DMS53 treated with DMSO at 0.1 percent for 48 hours (cell line): Measurements from ENCODE around the gene TTC7B.

Source experiments
- DNase-seq: peaks from one replicate; lab custom pipeline; 2025; ENCODE audit not compliant: unreplicated experiment; lab: John Stamatoyannopoulos, UW

TTC7B gene

DNA sequence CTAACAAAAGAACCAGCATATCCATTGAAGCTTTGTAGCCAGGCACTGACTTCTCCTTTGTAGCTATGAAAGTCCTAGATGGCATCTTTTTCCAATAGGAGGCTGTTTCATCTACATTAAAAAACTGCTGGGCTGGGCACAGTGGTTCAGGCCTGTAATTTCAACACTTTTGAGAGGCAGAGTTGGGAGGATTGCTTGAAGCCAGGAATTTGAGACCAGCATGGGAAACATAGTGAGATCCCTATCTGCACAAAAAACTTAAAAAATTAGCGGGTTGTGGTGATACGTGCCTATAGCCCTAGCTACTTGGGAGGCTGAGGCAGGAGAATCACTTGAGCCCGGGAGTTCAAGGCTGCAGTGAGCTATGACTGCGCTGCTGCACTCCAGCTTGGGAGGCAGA lies 251.7 kb downstream of the TTC7B start:
- DNase-seq = no peak

DNA sequence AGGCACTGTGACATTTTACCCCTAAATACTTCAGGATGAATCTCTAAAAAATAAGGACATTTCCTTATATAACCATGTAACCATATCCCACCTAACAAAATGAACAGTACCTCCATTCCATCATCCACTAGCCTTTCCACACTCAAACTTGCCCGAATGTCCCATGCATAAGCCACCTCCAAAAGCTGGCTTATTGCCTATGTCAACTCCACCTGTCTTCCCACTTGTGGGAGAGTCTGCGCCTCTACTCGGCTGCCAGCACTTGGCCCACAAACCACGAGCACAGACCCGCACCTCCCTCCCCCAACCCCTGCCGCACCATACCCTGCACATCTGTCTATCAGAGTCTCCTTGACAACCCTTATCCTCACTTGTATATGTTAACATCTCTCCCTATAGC lies 253.6 kb downstream of the TTC7B start:
- DNase-seq = no peak

DNA sequence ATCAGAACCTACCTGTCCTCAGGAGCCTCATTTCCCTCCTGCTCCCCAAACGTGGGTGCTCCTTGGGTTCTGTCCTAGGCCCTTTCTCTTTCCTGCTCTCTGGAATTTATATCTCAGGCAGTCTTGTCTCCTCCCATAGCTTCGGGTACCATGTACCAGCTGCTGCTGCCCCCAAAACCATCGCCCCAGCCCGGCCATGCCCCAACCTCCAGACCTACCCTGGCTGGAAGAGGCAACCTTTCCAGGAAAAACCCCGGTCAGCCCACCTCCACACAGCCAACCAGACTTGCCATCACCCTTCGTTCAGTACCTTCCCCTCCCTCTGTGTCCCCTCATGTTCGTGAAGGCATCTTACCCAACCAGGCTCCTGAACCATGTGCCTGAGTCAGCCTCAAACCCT lies 254.3 kb downstream of the TTC7B start:
- no peak for DNase-seq

DNA sequence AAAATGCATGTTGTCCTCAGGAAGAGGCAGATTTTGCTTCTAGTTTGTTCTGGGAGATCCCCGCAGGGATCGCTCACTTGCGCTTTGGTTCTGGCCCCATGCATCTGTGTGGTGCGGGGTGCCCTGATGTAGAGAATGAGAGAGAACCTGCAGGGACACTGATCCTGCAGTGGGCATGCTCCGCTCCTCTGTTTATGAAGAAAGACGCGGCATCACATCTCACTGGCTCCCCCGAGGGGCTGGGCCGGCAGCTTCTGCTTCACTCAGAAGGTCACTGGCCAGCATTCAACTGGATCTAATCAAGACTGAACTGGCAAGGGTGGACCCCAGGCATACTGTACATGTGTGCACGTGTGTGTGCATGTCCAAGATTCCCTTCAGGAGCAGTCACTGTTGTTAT lies 255.2 kb downstream of the TTC7B start:
- no peak for DNase-seq

DNA sequence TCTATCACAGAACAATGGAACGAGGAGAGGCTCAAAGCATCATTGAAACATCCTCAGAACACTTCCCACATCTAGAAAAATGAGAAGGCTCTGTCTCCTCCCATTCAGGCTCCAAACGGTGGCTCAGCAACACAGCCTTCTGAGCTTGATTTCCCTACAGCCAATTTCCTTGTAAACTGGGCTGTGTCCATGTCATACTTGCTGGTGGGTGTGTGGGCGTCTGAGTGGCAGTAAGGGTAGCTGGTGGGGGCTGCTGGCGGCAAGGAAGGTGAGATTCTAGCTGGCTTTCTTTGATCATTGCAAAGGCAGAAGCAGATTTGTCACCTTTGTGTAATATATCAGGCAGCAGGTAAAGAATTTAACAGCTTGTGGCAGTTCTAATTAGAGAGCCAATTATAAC lies 255.7 kb downstream of the TTC7B start:
- no peak for DNase-seq

DNA sequence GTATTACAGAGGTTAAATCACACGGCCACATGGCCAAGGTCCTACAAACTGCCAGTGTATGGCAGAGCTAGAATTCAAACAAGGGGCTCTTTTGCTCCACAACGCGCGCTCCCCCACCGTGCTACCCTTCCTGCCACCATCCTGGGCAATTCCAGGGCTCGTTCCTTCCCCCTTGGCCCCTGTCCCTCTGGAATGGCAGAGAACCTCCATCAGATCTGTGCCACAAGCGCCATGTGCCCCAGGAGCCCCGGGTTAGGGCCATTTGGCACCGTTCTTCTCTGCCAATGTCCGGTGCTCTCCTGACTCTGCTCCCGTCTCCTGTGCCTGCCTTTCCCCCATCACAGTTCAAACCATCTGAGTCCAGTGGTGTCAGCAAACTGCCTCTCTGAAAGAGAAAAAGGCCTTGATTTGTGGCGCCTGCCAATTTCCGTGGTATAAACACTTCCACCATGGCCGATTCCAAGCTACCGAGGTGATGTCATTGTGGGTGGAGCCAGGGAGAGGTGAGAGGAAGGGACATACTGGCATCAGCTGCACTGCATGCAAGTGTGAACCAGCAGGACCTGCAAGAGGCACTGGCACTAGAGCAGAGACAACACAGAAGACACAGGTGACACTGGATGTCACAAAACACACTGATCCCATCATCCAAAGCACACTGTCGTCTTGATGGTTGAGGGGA lies 256.3 kb downstream of the TTC7B start:
- no peak for DNase-seq

DNA sequence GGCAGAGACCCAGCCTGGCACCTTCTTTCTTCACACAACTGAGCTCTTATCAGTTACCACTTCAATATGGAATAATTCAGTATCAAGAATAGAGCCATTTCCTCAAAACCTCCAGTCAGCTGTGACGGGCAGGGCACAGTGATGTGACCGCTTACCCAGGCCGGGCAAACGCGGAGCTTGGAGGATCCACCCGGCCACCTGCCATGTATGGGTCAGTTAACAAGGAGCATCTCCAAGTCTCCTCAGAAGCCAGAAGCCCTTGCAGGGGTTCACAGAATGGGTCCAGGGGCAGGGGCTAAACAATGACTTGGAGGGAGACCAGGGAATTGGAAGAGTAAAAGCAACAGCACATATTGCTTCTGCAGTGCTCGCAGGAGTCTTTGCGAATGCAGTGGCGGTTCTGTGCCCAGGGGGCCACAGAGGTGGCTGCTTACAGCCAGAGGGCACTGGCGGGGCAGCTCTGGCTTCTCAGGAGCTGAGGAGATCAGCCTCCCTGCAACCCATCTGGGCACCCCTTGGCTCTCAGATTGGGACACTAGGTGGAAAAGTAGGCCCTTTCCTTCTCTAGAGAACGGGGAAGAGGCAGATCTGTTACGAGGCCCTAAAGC lies 257.1 kb downstream of the TTC7B start:
- DNase-seq = no peak

DNA sequence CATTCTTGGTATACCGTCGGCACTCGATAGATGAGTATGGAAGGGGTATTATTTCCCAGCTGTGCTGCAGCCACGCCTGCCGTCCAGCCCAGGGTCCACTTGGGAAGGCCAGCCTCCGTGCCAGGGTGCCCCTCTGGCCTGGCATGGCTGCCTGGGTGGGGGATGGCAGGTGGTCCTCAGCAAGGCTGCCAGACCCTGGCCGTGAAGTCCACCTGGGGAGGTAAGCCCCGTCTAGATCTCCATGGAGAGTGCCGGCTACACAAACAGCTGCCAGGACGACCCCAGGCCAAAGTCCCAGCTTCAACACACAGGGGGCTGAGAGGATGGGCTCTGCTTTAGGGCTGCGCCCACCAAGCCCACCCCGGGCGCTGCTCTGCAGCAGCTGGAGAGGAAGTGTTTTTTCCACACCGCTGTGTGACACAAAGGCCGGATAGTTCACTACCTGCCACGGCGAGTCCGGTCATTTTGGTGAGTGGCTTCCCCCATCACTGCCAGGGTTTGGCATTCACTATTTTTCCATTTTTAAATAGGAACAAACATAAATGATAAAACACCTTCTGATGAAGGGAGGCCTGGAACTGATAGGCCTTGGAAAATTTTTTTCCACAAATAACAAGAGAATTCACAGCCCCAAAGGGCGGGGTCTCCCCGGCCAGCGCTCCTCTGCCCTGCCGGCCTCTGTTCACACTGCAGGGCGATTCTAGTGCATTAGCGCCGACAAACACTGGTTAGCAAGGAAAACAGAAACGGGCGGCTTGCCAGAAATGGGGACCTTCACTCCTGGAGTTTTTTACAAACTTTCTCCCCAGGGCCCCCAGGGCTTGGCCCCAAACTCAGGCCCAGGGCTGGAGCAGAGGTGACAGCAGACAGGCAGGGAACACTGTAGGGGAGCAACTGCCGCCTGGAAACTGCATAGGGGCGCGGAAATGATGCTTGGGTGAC lies 257.9 kb downstream of the TTC7B start:
- DNase-seq = no peak

DNA sequence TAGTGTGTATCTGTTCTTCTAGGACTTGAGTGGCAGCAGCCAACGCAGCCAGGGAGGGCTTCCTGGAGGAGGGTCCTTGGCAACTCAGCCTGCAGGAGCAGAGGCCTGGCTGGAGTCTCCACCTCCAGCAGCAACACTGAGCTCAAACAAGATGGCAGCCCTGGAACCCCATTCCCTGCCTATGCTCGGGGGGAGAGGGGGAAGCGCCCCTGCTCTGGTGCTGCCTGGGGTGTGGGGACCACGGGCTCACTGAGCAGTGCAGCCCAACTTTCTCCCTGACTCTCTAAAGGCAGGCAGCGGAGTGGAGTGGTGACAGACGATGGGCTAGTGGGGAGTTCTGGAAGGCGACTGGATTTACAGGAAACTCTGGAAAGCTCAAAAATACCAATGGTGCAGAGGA lies 258.7 kb downstream of the TTC7B start:
- DNase-seq = no peak

DNA sequence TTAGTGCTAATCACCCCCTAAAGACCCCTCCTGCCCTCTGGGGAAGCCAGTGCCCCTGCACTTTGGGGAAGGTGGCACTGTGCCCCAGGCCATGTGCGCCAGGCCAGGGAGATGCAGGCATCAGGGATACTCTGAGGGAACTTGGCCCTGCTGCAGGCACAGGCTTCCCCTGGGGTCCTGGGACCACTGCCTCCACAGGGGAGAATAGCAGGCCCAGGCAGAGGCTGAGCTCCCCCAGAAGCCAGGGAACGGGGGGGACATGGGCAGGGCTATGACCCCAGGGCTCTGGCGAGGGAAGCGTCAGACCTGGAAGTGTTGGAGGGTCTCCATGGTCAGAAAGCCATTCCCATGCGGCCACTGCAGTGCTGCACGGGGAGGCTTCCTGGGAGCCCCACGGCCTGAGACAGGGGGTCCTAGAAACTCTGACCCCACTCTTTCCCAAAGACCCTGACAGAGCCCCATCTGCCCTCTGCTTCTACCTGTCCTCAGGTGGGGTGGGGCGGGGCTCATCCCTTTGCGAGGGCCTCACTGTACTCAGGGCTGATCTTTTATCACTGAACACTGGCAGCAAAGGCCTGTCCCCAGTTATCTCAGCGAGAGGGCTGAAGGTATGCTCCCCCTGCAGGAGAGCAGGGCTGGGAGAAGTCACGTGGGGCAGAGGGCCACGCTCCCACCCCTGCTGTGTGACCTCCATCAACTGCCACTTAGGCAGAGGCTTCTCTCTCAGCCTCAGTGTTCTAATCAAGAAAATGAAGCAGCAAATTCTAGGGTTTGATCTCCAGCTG lies 259.4 kb downstream of the TTC7B start:
- no peak for DNase-seq

DNA sequence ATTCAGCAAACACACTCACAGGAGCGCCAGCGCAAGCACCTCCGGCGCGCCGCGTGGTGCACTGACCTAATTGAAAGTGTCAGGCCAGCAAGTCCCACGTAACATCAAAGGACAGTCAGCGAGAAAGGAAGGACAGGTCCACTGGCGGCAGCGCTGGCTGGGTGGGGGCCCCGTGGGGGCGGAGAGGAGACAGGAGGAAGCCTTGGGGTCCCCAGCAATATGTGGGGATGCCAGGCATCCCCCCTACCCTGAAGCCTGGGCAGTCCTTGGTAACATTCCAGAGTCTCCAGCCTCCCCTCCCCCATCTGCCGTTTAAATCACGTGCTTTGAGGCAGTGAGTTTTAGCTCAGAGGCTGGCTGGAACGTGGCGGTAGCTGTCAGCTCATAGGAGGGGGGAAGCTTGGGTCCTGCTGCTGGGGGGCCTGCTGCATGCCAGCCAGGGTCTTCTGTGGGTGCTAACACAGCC lies 260.2 kb downstream of the TTC7B start:
- DNase-seq = peak; percentile 17

DNA sequence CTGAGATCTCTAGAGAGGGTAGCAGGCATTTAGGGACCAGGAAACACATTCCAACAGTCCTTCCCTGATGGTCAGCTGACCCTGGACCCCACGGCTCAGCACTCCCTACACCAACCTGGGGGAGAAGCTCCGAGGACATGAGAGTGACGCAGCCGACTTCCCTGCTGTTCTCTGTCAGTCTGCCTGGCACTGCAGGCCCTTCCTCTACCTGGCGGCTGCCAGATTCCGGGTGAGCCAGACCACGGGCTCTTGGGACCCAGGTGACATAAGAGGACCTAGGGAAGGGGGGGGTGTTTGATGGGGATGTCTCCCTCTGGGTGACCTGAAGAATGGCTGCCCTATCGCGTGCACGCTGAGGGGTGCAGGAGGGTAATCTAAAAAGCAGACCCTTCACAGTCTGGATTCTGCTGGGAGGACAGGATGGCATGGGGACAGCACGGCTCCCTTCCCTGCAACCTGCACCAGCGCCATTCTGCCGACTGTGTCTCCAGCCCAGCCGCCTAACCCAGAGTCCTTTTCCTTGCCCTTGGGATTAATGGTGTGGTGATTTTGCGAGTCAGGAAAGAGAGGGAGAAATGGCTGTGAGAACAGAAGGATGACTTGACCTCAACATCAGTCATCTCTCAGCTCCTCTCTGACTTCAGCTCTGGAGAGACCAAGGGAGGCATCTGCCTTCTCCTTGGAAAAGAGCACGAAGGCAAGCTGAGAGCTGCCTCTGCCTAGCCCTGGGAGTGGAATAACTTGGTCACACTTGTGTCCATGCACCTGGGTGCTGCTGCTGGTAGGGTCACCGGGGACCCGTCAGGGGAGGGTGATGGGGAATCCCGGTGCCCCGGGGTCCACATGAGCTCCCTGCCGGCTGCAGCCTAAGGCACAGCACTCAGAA lies 260.9 kb downstream of the TTC7B start:
- no peak for DNase-seq

DNA sequence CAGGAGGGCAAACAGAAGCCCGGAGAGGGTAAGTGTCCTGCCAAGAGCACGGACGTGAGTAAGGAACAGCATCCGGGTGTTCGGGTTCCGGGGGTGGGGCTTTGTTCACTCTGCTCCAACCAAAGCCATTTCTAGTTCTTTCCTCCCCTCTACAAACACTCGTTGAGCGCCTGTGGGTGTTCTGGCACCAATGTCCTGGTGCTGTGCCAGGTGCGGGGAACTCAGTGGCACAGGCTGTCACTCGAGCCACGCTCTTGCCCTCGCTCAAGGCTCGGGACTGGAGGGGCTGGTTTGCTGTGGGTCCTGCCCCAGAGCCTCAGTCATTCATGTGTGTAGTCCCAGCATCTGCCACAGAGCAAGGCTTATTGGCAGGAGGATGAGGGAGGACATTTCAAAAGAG lies 261.9 kb downstream of the TTC7B start:
- DNase-seq = no peak

DNA sequence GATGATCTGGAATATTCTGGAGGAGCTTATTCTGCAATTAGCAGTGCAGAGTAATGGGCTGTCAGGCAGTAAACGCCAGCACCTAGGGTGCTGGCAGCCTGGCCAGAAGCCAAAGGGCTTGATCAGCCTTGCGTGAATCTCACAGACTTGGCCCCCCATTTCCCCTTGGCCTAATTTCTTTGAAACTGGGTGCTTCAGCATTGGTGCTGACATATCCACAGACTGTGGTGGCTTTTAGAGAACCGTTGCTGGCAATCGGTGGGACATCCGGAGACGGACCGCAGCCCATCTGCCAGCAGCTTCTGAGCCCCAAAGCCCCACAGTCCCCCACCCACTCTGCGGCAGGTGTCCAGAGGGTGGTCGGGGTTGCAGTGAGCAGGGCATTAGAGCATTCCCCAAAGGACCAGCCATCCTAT lies 262.3 kb downstream of the TTC7B start:
- DNase-seq = no peak

DNA sequence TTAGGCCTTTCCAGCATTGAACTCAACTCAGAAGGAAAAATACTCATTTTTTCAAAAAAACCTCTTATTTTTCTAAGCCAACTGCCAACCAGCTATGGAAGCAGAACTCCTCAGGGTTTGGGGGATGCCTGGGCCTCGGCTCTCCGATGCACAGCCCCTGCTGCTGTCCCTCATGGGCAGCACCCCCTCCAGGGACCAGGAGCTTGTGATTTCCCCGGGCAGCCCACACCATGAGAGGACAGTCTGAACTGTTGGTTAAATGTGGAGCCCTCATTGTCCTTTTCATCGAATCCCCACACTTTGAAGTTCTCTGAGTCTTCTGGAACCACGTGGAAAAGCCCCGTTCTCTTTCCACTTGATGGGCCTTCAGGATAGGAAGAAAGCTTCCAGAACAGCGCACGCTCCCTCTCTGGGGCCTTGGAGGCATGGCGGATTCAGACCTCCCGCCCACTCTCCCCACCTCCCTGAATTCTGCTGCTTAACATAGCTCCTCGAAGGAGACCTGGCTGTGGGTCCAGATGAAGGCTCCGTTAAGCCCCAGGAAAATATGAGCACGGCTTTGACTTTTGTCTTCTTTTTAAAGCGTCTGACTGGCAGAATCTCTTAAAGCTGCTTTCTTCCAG lies 262.8 kb downstream of the TTC7B start:
- no peak for DNase-seq

DNA sequence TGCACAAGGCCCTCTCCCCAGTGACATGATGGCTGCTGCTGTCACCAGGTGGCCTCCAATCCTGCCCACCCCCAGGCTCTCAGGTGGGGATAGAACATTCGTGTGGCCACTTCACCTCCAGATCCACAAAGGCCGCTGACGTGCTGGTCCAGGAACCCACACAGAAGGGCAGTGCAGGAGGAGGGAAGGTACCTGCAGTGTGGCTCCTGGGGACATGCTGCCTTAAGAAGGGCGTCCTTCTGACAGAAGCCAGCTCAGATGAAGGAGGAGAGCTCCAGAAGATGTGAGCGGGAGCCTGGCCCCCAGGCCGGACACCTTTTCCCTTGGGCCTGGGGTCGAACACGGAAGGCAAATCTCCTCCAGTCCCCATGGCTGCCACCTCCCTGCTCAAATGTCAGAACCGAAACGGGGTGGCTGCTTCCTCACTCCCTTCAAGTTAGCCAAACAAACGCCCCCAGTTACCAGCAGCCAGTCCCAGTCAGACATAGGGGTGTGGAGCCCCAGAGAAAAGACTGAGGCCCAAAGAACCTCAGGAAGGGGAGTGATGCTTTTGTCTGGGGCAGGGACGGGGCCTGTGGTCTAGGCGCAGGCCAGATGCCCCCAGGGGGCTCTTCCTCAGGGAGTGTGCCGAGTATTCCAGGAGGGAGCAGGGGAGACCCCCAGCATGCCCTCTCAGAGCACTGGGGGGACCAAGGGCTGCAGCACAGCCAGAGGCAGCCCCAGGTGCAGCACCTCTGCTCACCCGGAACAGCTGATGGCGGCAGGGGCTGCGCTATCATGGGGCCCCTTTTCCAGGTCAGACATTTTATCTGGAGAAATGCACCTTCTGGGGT lies 263.5 kb downstream of the TTC7B start:
- no peak for DNase-seq

DNA sequence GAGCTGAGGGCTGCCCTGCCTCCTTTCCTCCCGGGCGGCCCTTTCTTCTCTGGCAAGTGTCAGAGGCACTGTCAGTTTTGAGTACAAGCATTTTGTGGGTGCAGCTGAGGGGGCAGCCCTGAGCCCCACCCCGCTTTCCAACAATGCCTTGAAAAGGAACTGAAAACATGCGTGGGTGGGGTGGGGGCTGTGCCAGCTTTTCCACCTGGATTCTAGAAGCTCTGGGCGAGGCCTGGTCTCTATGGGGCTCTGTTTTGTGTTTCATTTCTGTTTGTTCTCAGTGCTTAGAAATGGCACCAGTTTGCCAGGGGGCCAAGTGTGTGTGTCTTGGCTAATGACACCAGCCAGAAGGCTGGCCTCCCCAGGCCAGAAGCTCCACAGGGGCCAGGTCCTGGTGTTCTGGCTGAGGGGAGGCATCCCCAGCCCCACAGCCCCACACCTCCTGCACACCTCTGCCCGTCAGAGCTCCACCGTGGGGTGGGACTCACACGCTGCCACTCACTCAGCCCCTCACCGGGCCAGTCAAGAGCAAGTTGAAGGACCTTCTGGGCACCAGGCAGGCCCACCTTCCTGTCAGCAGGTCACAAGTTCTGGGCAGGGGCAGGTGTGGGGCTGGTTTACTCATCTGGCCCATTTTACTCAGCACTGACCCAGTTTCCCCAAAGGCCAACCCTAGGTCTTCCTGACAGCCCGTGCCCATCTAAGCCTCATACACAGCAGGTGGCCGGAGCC lies 264.3 kb downstream of the TTC7B start:
- no peak for DNase-seq

DNA sequence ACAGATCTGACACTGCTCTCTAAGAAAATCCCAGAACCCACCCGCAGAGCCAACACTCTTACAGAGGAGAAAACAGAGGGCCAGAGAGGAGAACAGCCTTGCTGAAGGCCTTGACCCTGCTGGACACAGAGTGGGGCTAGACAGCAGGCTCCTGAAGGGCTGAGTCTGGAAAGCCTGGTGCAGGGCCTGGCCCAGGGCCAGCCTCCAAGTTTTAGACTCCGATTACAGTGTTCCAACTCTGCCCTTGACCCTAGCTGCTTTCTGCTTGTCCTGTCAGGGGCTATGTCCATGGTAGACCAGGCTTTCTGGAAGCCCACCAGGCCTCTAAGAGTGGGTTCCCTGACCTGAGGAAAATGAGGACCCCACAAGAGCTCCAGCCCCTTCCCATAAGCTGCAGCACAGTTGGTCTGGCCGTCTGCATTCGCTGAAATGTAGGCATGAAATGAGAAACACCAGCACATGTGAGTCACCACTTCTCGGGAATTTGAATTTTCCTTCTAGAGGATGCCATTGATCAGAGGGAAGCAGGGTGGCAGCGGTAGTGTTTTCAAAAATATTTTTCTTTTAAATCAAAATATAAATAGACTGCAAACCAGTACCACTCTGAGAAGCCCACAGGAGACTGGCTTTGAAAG lies 265.0 kb downstream of the TTC7B start:
- no peak for DNase-seq
